GM12891 (cell line): Measurements from ENCODE around the gene GABRR2.

Source experiments
- DNase-seq: peaks from one replicate; pipeline ENCODE4 v3.0.0; 2011; ENCODE audit warnings: low spot score; ENCODE audit not compliant: insufficient read length
- FAIRE-seq: peaks from 2 replicates; lab custom pipeline; 2011; peaks lifted over from hg19 to GRCh38; lab: Jason Lieb, UNC
- PAX5 ChIP-seq: IDR thresholded peaks from 2 replicates; pipeline ENCODE4 v1.6.1; 2011; ENCODE audit warnings: low read length, moderate library complexity, mild to moderate bottlenecking; ENCODE audit not compliant: insufficient read depth, severe bottlenecking
- POLR2A ChIP-seq: IDR thresholded peaks from 2 replicates; pipeline ENCODE4 v1.6.1; 2011; ENCODE audit warnings: low read depth, low read length, control low read depth
- POLR2AphosphoS5 ChIP-seq: IDR thresholded peaks from 2 replicates; pipeline ENCODE4 v1.6.1; 2011; ENCODE audit warnings: low read depth, low read length, control low read depth
- POU2F2 ChIP-seq: IDR thresholded peaks from 2 replicates; pipeline ENCODE4 v1.6.1; 2011; ENCODE audit warnings: low read depth, mild to moderate bottlenecking, control low read depth, low read length, moderate library complexity
- SPI1 ChIP-seq: IDR thresholded peaks from 2 replicates; pipeline ENCODE4 v1.6.1; 2011; ENCODE audit warnings: low read depth, low read length, control low read depth
- TAF1 ChIP-seq: IDR thresholded peaks from 2 replicates; pipeline ENCODE4 v1.6.1; 2011; ENCODE audit warnings: low read depth, low read length, control low read depth

The GABRR2 gene

DNA sequence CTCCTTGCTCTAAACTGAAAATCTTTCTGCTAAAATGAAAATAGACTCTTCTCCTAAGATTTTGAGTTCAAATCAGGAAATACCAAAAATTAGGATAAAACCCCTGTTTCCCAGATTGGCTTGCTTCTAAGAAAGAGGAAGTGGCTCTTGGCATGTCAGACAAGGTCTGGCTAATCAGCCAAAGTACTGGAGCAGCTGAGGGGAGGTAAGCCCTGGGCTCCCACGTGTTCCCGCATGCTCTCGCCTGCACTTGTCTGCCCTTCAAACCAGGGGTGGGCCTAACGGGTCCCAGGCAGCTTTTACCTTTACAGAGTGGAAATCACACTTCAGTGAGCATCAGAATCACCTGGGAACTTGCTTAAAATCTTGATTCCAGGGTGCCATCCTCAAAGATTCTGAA is 54.8 kb downstream of the GABRR2 start:
- TF ChIP-seq SPI1 (peak; percentile 96), PAX5 (no peak), POLR2AphosphoS5 (no peak), TAF1 (no peak)
- DNase-seq (no peak), FAIRE-seq (peak; percentile 45)

- FAIRE-seq (peak; percentile 72), DNase-seq (no peak)
- TF ChIP-seq PAX5 (peak; percentile 46), SPI1 (no peak), TAF1 (no peak), POLR2AphosphoS5 (no peak), POLR2A (no peak), POU2F2 (no peak)
These were observed 56.2 kb downstream of the GABRR2 start for GRCh38 chr6:89258912-89259311.

DNA sequence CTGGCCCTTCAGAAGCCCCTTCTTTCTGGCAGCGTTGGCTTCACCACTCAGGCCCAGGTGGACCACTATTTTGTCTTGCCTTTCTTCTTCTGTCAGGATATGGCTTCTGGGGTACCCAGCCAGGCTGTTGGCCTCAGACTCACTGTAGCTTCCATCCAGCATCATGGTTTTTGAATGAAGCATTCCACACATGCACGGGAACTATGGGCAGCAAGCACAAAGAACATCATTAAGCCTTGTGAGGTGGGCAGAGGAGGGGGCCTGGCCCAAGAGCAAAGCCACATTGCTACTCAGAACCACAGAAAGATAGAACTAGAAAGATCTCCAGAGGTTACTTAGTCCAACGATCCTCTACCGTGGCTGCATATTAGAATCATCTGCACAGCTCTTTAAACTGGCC is 57.3 kb downstream of the GABRR2 start:
- FAIRE-seq (no peak), DNase-seq (no peak)
- TF ChIP-seq PAX5: no peak
- no peak for TF ChIP-seq POLR2A
- no peak for TF ChIP-seq TAF1
- no peak for TF ChIP-seq POU2F2
- no peak for TF ChIP-seq POLR2AphosphoS5
- no peak for TF ChIP-seq SPI1

- TF ChIP-seq POLR2AphosphoS5 (no peak), PAX5 (no peak), POU2F2 (no peak), POLR2A (no peak), TAF1 (no peak), SPI1 (no peak)
- FAIRE-seq (no peak), DNase-seq (no peak)
These were observed 57.8 kb downstream of the GABRR2 start for GRCh38 chr6:89257346-89257745.

- FAIRE-seq: no peak
- TF ChIP-seq POLR2AphosphoS5 (no peak), PAX5 (no peak), SPI1 (no peak), POU2F2 (no peak), TAF1 (no peak), POLR2A (no peak)
- DNase-seq: no peak
These were observed 59.7 kb downstream of the GABRR2 start for GRCh38 chr6:89255417-89255816.

DNA sequence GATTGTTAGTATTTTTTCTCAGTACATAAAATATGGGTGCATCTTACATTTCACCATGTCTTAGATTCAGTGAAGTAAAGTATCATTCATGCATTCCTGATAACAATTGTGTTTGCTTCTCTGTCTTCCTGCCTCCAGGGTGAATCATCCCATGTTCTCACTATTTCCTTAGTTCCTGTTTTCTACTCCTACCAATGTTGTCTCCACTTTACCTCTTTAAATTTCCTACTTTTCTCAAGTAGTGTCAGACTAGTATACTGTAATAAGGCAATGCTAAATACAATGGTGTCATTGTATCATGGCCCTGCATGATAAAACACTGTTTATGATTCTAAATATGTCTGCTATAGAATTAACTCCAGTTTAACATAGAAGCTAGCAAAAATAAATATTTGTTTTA is 60.5 kb downstream of the GABRR2 start:
- TF ChIP-seq PAX5 (no peak), POLR2AphosphoS5 (no peak), SPI1 (no peak), POU2F2 (no peak), POLR2A (no peak), TAF1 (no peak)
- FAIRE-seq: no peak

GRCh38 chr6:89252907-89253306 is 62.2 kb downstream of the GABRR2 start:
- FAIRE-seq (no peak), DNase-seq (no peak)
- TF ChIP-seq SPI1 (no peak), PAX5 (no peak), POLR2AphosphoS5 (no peak), POLR2A (no peak), TAF1 (no peak), POU2F2 (no peak)

More for the DNA sequence above, 60.5 kb downstream of the GABRR2 start:
- DNase-seq: no peak

- DNase-seq: no peak
- FAIRE-seq: no peak
- TF ChIP-seq POLR2AphosphoS5 (no peak), SPI1 (no peak), PAX5 (no peak), POLR2A (no peak), TAF1 (no peak), POU2F2 (no peak)
These were observed 63.1 kb downstream of the GABRR2 start for GRCh38 chr6:89251976-89252375.

- TF ChIP-seq POU2F2 (no peak), TAF1 (no peak), SPI1 (no peak), POLR2AphosphoS5 (no peak), PAX5 (no peak)
- no peak for DNase-seq
- FAIRE-seq: no peak
These were observed 63.9 kb downstream of the GABRR2 start for GRCh38 chr6:89251170-89251569.

GRCh38 chr6:89250239-89250638 is 64.9 kb downstream of the GABRR2 start:
- DNase-seq (no peak), FAIRE-seq (no peak)
- TF ChIP-seq SPI1 (no peak), POLR2AphosphoS5 (no peak), POLR2A (no peak), PAX5 (no peak), TAF1 (no peak), POU2F2 (no peak)
